ENCODE data around the gene PLEKHH1.
"Not testable (repeated sequence)": the region's sequence is repeated elsewhere in the genome, so short reads cannot be mapped to it uniquely, and the experiment has no call there.

Gene PLEKHH1

GRCh38 chr14:67582061-67582460, 49.0 kb downstream of the PLEKHH1 start:
- DNase-seq (ENCODE audit: low read depth) = no peak
- H3K4me3 ChIP-seq (ENCODE audit: low read depth, low read length) = no peak overlapping the region
- peak; percentile 19; the same call in 1 of the 2 replicates for TF ChIP-seq CTCF (IDR thresholded peaks at IDR 0.05; ENCODE audit: control insufficient read depth, extremely low read depth, insufficient read depth)

GRCh38 chr14:67583711-67584644, 50.9 kb downstream of the PLEKHH1 start:
- DNase-seq (ENCODE audit: low read depth) = no peak
- H3K4me3 ChIP-seq (ENCODE audit: low read depth, low read length) = no peak overlapping the region

GRCh38 chr14:67584978-67585377, 51.9 kb downstream of the PLEKHH1 start:
- TF ChIP-seq CTCF (IDR thresholded peaks at IDR 0.05; ENCODE audit: control insufficient read depth, extremely low read depth, insufficient read depth) = no peak
- DNase-seq (ENCODE audit: low read depth) = no peak
- H3K4me3 ChIP-seq (ENCODE audit: low read depth, low read length) = no peak overlapping the region

More at GRCh38 chr14:67583711-67584644, 50.9 kb downstream of the PLEKHH1 start:
- peak; percentile 89 for TF ChIP-seq CTCF (IDR thresholded peaks at IDR 0.05; ENCODE audit: control insufficient read depth, extremely low read depth, insufficient read depth)

- H3K4me3 ChIP-seq (ENCODE audit: low read depth, low read length) = no peak overlapping the region
- DNase-seq (ENCODE audit: low read depth) = no peak
- TF ChIP-seq CTCF (IDR thresholded peaks at IDR 0.05; ENCODE audit: control insufficient read depth, extremely low read depth, insufficient read depth) = no peak
Observed at GRCh38 chr14:67586369-67586768, 53.3 kb downstream of the PLEKHH1 start.

- peak; percentile 78 for DNase-seq (ENCODE audit: low read depth)
- no peak for TF ChIP-seq CTCF (IDR thresholded peaks at IDR 0.05; ENCODE audit: control insufficient read depth, extremely low read depth, insufficient read depth)
- H3K4me3 ChIP-seq (ENCODE audit: low read depth, low read length) = no peak overlapping the region
Observed at GRCh38 chr14:67589204-67589770, 56.2 kb downstream of the PLEKHH1 start.

GRCh38 chr14:67593650-67594049, 60.6 kb downstream of the PLEKHH1 start:
- not testable (repeated sequence) for H3K4me3 ChIP-seq (ENCODE audit: low read depth, low read length); DNase-seq (ENCODE audit: low read depth)

- TF ChIP-seq CTCF (IDR thresholded peaks at IDR 0.05; ENCODE audit: control insufficient read depth, extremely low read depth, insufficient read depth) = no peak
- H3K4me3 ChIP-seq (ENCODE audit: low read depth, low read length) = no peak overlapping the region
- DNase-seq (ENCODE audit: low read depth) = no peak
Observed at GRCh38 chr14:67595392-67595791, 62.3 kb downstream of the PLEKHH1 start.
